PFSK-1 (cell line): ENCODE results near the gene ZP3. TPM values are rescaled to one million over a fixed set of nuclear protein-coding genes. Genes with fewer than 3 reads are reported as not detected.

ENCODE experiments used
- FOXP2 ChIP-seq: optimal IDR thresholded peaks from 2 replicates; pipeline ENCODE3; 2011; ENCODE audit warnings: borderline replicate concordance, control low read depth, inconsistent platforms; ENCODE audit not compliant: insufficient read depth; ENCODE audit errors: extremely low read length, extremely low read depth
- POLR2AphosphoS5 ChIP-seq: IDR thresholded peaks from 2 replicates; pipeline ENCODE4 v1.6.1; 2012; ENCODE audit warnings: low read depth, mild to moderate bottlenecking, control low read depth, low read length, moderate library complexity
- SIN3A ChIP-seq: IDR thresholded peaks from 2 replicates; pipeline ENCODE4 v1.6.1; 2012; ENCODE audit warnings: mild to moderate bottlenecking, low read length, moderate library complexity, borderline replicate concordance; ENCODE audit not compliant: insufficient read depth
- TAF1 ChIP-seq: IDR thresholded peaks from 2 replicates; pipeline ENCODE4 v1.6.1; 2012; ENCODE audit warnings: low read length, control low read depth, borderline replicate concordance; ENCODE audit not compliant: insufficient read depth
- polyA plus RNA-seq: library from polyadenylated mRNA; unstranded; fragments of >200 nt; gene quantifications from one replicate; pipeline ENCODE4 v1.2.1, GENCODE V29; 2012; ENCODE audit warnings: low read depth, missing spikeins; ENCODE audit not compliant: insufficient read length
- TF ChIP-seq, protein P1 (sequence below), 2 experiments: IDR thresholded peaks; 2 replicates each; pipeline versions ENCODE4 v1.6.1 to v1.8.0; 2011 to 2012; ENCODE audit warnings: low read depth in 2 of 2, low read length in 2 of 2, control low read depth in 1 of 2, inconsistent platforms in 1 of 2, mild to moderate bottlenecking in 1 of 2, moderate library complexity in 1 of 2; ENCODE audit not compliant: insufficient read depth in 1 of 2

ZP3 gene
- polyA plus RNA-seq = 10.6 TPM

DNA sequence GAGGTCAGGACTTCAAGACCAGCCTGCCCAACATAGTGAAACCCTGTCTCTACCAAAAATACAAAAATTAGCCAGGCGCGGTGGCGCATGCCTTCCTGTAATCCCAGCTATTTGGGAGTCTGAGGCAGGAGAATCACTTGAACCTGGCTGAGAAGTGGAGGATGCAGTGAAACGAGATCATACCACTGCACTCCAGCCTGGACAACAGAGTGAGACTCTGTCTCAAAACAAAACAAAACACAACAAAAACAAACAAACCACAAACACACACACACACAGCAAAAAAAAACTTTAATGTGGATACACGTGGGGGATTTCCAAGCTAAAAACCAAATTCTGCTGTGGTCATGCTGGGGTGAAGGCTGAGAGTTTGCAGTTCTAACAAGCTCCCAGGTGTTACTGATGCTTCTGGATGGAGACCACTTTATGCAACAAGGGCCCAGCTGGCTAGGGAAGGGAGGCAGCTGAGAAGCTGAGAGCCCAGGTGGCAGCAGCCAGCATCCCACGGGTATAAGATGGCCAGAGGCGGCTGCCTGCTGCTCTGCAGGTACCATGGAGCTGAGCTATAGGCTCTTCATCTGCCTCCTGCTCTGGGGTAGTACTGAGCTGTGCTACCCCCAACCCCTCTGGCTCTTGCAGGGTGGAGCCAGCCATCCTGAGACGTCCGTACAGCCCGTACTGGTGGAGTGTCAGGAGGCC, at the start of gene ZP3:
Gene ZP3, plus strand, starts transcription at position 538 of the 699 bp plus-strand sequence. Its CDS starts 15 bp downstream, at position 553.
- TF ChIP-seq SIN3A (no peak), POLR2AphosphoS5 (no peak), TAF1 (no peak), FOXP2 (no peak)
- TF ChIP-seq, protein P1, sequence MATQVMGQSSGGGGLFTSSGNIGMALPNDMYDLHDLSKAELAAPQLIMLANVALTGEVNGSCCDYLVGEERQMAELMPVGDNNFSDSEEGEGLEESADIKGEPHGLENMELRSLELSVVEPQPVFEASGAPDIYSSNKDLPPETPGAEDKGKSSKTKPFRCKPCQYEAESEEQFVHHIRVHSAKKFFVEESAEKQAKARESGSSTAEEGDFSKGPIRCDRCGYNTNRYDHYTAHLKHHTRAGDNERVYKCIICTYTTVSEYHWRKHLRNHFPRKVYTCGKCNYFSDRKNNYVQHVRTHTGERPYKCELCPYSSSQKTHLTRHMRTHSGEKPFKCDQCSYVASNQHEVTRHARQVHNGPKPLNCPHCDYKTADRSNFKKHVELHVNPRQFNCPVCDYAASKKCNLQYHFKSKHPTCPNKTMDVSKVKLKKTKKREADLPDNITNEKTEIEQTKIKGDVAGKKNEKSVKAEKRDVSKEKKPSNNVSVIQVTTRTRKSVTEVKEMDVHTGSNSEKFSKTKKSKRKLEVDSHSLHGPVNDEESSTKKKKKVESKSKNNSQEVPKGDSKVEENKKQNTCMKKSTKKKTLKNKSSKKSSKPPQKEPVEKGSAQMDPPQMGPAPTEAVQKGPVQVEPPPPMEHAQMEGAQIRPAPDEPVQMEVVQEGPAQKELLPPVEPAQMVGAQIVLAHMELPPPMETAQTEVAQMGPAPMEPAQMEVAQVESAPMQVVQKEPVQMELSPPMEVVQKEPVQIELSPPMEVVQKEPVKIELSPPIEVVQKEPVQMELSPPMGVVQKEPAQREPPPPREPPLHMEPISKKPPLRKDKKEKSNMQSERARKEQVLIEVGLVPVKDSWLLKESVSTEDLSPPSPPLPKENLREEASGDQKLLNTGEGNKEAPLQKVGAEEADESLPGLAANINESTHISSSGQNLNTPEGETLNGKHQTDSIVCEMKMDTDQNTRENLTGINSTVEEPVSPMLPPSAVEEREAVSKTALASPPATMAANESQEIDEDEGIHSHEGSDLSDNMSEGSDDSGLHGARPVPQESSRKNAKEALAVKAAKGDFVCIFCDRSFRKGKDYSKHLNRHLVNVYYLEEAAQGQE (IDR thresholded peaks at IDR 0.05; ENCODE audit: insufficient read depth in 1 of 2, low read depth in 2 of 2, low read length in 2 of 2) = no peak

GRCh38 chr7:76375251-76375650, 49.5 kb upstream of the ZP3 start:
- TF ChIP-seq, protein P1 (IDR thresholded peaks at IDR 0.05; ENCODE audit: insufficient read depth in 1 of 2, low read depth in 2 of 2, low read length in 2 of 2) = no peak
- TF ChIP-seq POLR2AphosphoS5 = no peak
- TF ChIP-seq SIN3A = no peak
- no peak for TF ChIP-seq TAF1
- no peak for TF ChIP-seq FOXP2

- TF ChIP-seq, protein P1 (IDR thresholded peaks at IDR 0.05; ENCODE audit: insufficient read depth in 1 of 2, low read depth in 2 of 2, low read length in 2 of 2) = no peak
- TF ChIP-seq TAF1 = no peak
- no peak for TF ChIP-seq SIN3A
- no peak for TF ChIP-seq POLR2AphosphoS5
- no peak for TF ChIP-seq FOXP2
Observed at GRCh38 chr7:76377186-76377918, 47.4 kb upstream of the ZP3 start.

GRCh38 chr7:76380623-76380966, 44.2 kb upstream of the ZP3 start:
- TF ChIP-seq POLR2AphosphoS5 (no peak), SIN3A (no peak), FOXP2 (no peak), TAF1 (no peak)
- TF ChIP-seq, protein P1 (IDR thresholded peaks at IDR 0.05; ENCODE audit: insufficient read depth in 1 of 2, low read depth in 2 of 2, low read length in 2 of 2) = no peak
